IPS DF 6.9 (cell line): ENCODE measurements around the gene NELL2.
"Not testable (repeated sequence)": the region's sequence is repeated elsewhere in the genome, so short reads cannot be mapped to it uniquely, and the experiment has no call there.

Experiments
- DNase-seq: peaks from one replicate; pipeline ENCODE4 v3.0.0-alpha.2; 2013; ENCODE audit warnings: low read depth, low spot score
- H3K27ac ChIP-seq: one replicate; pipeline ENCODE4 v1.5.1; 2013; ENCODE audit warnings: low read length, control low read depth
- H3K27me3 ChIP-seq: 2 replicates; pipeline ENCODE4 v1.6.1; 2013; ENCODE audit warnings: mild to moderate bottlenecking, low read length; ENCODE audit not compliant: control insufficient read depth, insufficient read depth
- H3K36me3 ChIP-seq: 2 replicates; pipeline ENCODE4 v1.6.1; 2013; ENCODE audit warnings: low read length; ENCODE audit not compliant: control insufficient read depth, insufficient read depth
- H3K4me1 ChIP-seq: 2 replicates; pipeline ENCODE4 v1.6.1; 2013; ENCODE audit warnings: low read length; ENCODE audit not compliant: control insufficient read depth, insufficient read depth
- H3K4me3 ChIP-seq: 2 replicates; pipeline ENCODE4 v1.5.1; 2013; ENCODE audit warnings: mild to moderate bottlenecking, low read length
- H3K9me3 ChIP-seq: 2 replicates; pipeline ENCODE4 v1.6.1; 2013; ENCODE audit warnings: low read length, inconsistent platforms; ENCODE audit not compliant: control insufficient read depth, insufficient read depth
- WGBS: extraction: QIAGEN DNeasy Blood & Tissue Kit; methylation state at CpG from one replicate; pipeline ENCODE4 v1.1.7; 2013; ENCODE audit warnings: mixed read lengths, missing lambda C conversion rate; ENCODE audit not compliant: insufficient read length, insufficient coverage; 5-methylcytosine and 5-hydroxymethylcytosine counted together

The NELL2 gene

DNA sequence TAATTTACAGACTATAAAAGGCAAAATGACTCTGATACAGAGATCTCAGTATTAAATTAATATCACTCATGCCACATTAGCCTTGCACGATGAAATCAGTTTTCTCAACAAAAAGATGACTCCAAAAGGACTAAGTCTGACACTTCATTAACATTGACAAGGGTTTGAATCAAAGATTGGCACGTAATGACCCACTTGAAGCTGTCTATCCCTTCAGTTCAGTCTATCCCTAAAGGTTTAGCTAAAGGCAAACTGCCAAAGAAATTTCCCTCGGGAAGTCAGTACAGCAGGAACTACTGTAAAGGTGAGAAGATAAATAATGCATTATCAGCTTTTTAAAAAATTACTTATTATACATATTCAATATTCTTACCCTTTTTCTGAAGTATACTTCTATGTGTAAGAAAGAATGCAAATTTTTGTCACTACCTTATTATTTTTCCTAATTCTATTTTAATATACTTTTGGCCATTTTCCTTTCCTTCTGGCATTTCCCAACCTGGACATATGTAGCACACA, 127.1 kb downstream of the NELL2 start:
- no peaks in the 10 kb centered on the region for H3K27me3 ChIP-seq
- no peak overlapping the region for H3K4me3 ChIP-seq
- H3K27ac ChIP-seq: no peak overlapping the region
- H3K36me3 ChIP-seq: no peaks in the 10 kb centered on the region
- no peak for DNase-seq
- no CpG with 5 or more reads among the region's 3 CpGs for WGBS
- no peaks in the 10 kb centered on the region for H3K9me3 ChIP-seq
- no peaks in the 10 kb centered on the region for H3K4me1 ChIP-seq

DNA sequence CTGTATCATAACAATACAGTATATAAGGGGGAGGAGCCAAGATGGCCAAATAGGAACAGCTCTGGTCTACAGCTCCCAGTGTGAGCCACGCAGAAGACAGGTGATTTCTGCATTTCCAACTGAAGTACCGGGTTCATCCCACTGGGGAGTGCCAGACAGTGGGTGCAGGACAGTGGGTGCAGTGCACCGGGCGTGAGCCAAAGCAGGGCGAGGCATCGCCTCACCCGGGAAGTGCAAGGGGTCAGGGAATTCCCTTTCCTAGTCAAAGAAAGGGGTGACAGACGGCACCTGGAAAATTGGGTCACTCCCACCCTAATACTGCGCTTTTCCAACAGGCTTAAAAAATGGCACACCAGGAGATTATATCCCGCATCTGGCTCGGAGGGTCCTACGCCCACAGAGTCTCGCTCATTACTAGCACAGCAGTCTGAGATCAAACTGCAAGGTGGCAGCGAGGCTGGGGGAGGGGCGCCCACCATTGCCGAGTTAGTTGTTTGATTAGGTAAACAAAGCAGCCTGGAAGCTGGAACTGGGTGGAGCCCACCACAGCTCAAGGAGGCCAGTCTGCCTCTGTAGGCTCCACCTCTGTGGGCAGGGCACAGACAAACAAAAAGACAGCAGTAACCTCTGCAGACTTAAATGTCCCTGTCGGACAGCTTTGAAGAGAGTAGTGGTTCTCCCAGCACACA, 134.7 kb downstream of the NELL2 start:
- DNase-seq, H3K27me3 ChIP-seq, H3K4me1 ChIP-seq, H3K27ac ChIP-seq, H3K9me3 ChIP-seq, H3K36me3 ChIP-seq, H3K4me3 ChIP-seq: not testable (repeated sequence)
- no CpG with 5 or more reads among the region's 17 CpGs for WGBS

DNA sequence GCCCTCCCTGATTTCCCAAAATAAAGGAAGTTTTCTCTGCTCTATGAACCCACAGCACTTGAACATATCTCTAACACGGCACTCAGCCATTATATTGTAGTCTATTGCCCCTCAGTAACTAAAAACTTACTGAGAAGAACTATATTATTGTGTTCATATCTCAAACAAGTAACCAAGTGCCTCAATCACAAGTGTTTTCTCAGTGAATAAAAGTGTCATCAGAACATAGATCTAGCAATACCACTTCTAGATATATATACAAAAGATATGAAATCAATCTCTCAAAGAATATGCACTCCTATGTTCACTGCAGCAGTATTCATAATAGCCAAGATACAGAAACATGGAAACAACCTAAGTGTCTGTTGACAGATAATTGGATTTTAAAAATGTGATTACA, 138.1 kb downstream of the NELL2 start:
- Histone ChIP-seq H3K27me3 (no peaks in the 10 kb centered on the region), H3K9me3 (no peaks in the 10 kb centered on the region), H3K36me3 (no peaks in the 10 kb centered on the region), H3K4me1 (no peaks in the 10 kb centered on the region), H3K4me3 (no peak overlapping the region), H3K27ac (no peak overlapping the region)
- DNase-seq: no peak
- whole genome bisulfite sequencing: no CpG with 5 or more reads among the region's 1 CpG

DNA sequence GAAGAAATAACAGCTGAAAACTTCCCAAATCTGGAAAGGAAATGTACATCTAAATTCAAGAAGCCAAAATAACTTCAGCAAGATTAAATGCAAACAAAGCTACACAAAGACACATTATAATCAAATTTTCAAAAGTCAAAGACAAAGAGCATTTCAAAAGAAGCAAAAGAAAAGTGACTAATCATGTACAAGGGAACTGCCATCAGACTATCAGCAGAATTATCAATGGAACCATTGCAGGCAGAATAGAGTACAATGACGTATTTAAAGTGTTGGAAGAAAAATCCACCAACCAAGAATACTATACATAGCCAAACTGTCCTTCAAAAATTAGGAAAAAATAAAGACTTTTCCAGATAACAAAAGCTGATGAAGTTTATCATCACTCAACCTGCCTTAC, 147.5 kb downstream of the NELL2 start:
- WGBS: no CpG with 5 or more reads among the region's 1 CpG
- no peak for DNase-seq
- H3K27ac ChIP-seq: no peak overlapping the region
- no peaks in the 10 kb centered on the region for H3K27me3 ChIP-seq
- no peaks in the 10 kb centered on the region for H3K36me3 ChIP-seq
- H3K9me3 ChIP-seq: peaks cover 2% of the 10 kb centered on the region; the same call in 1 of the 2 replicates
- H3K4me1 ChIP-seq: no peaks in the 10 kb centered on the region
- no peak overlapping the region for H3K4me3 ChIP-seq

DNA sequence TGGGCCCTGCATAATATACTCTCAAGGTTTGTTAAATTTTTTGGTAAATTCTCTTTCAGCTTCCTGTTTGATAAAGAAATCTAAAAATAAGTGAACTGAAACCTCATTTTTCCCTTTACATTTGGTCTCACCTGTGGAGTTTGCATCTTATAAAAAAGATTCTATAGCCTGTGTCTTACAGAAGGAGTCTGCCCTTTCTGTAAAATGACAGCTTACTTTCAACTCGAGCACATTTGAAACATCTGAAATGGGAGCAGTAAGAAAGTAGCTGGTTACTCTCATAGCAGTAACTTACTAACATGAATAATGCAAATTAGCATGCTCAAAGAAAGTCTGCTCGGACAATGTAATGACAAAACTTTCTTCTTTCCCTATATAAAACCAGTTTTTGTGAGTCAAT, 155.8 kb downstream of the NELL2 start:
- DNase-seq: no peak
- Histone ChIP-seq H3K4me1 (no peaks in the 10 kb centered on the region), H3K27me3 (no peaks in the 10 kb centered on the region), H3K27ac (no peak overlapping the region), H3K4me3 (no peak overlapping the region), H3K36me3 (no peaks in the 10 kb centered on the region), H3K9me3 (peaks cover 2% of the 10 kb centered on the region; the same call in 1 of the 2 replicates)
- WGBS: no CpG with 5 or more reads among the region's 2 CpGs

DNA sequence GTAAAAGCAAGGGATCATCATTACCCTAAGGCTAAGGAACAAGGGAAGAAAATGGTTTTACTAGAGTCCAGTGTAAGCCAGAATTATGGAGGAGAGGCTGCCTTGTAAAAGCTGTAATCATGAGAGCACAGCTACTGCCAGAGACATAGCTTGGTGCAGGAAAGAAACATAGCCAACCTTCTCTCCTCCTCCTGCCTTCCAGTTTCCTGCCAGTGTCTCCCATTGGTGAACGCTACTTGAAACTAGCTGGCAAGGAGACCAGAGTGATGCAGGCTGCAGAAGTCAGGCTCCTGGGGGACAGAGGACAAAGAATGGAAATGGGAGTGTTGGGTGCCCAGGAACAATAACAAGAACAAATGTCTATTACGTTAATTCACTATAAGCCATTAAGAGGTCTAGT, 158.5 kb downstream of the NELL2 start:
- WGBS: no CpG with 5 or more reads among the region's 2 CpGs
- no peak overlapping the region for H3K4me3 ChIP-seq
- H3K4me1 ChIP-seq: no peaks in the 10 kb centered on the region
- H3K36me3 ChIP-seq: no peaks in the 10 kb centered on the region
- no peak overlapping the region for H3K27ac ChIP-seq
- no peak for DNase-seq
- H3K27me3 ChIP-seq: no peaks in the 10 kb centered on the region
- H3K9me3 ChIP-seq: no peaks in the 10 kb centered on the region

DNA sequence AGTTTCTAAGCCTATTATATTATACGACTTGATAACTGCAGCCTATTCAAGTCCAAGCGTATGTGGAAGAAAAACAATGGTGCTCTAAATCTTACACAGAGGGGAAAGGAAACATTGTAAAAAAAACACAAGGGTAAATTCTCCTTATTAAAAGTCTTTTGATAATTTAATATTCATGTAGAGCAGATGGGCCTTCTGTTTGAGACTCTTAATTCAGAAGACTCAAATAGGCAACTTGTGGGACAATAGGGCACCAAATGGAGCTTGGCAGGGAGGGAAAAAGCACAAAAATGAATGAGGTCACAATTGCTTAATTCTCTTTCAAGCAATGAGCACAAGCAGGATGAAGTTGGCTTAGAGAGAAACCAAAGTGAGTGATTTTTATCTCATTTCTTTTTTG, 159.4 kb downstream of the NELL2 start:
- no CpG with 5 or more reads among the region's 2 CpGs for WGBS

DNA sequence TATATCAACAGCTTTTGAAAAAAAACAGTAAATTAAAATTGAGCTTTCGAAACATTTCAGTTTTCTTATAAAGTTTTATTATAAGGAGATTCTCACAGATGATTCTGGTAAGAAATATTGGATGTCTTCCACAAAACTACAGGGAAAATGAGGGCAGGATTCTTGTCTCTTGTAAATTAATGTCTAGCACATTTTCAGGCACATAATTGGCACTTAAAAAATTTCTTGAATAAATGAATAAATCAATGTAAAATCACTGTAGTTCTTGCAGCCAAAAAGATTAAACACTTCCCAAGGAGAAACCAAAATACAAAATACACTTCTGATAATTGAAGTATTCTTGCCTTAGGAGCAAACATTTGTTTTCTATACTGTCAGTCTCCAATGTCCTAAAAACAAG, 164.4 kb downstream of the NELL2 start:
- Histone ChIP-seq H3K4me3 (no peak overlapping the region), H3K9me3 (no peaks in the 10 kb centered on the region), H3K27me3 (no peaks in the 10 kb centered on the region), H3K27ac (no peak overlapping the region), H3K4me1 (no peaks in the 10 kb centered on the region), H3K36me3 (no peaks in the 10 kb centered on the region)
- WGBS: no CpG with 5 or more reads among the region's 1 CpG
- no peak for DNase-seq

More for the DNA sequence above, 159.4 kb downstream of the NELL2 start:
- H3K36me3 ChIP-seq: no peaks in the 10 kb centered on the region
- no peaks in the 10 kb centered on the region for H3K4me1 ChIP-seq
- H3K9me3 ChIP-seq: no peaks in the 10 kb centered on the region
- H3K27me3 ChIP-seq: no peaks in the 10 kb centered on the region
- H3K4me3 ChIP-seq: no peak overlapping the region
- DNase-seq: no peak
- H3K27ac ChIP-seq: no peak overlapping the region

DNA sequence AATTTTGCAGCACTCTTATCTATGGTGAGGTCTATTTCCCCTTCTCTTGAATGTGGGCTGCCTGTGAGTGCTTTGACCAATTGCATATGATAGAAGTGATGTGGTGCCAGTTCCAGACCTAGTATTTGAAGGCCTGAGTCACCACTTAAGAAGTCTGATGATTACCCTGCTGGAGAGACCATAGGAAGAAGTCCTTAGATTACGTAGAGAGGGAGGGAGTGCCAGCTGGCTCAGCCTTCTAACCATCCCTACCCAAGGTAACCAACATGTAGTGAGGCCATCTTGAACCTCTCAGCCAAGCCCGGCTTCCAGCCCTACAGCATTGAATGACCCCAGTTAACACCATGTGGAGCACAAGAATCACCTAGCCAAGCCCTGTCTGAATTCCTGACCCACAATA, 166.9 kb downstream of the NELL2 start:
- WGBS: no CpG with 5 or more reads among the region's 2 CpGs
- Histone ChIP-seq H3K27me3 (no peaks in the 10 kb centered on the region), H3K9me3 (no peaks in the 10 kb centered on the region), H3K36me3 (no peaks in the 10 kb centered on the region), H3K4me1 (no peaks in the 10 kb centered on the region), H3K4me3 (no peak overlapping the region), H3K27ac (no peak overlapping the region)
- DNase-seq: no peak

DNA sequence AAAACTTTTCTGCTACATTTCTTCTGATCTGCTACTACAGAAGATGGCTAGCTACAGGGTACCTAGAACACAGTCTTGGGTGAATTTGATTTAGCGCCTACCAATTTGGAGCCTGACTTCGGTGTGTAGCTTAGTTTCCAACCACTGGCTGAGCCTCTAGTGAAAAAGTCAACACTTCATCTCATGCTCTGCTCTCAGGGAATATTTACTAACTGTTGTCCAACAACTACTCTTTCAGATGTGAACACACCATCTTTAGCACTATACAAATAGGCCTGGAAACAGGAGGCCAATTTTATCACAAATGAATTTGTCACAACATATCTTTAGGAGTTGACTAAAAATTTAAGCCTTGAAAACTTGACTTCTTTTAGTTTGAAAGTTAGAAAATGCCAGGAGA, 167.9 kb downstream of the NELL2 start:
- no peaks in the 10 kb centered on the region for H3K4me1 ChIP-seq
- no CpG with 5 or more reads among the region's 2 CpGs for WGBS
- H3K27me3 ChIP-seq: no peaks in the 10 kb centered on the region
- no peaks in the 10 kb centered on the region for H3K9me3 ChIP-seq
- no peak overlapping the region for H3K4me3 ChIP-seq
- no peak overlapping the region for H3K27ac ChIP-seq
- no peaks in the 10 kb centered on the region for H3K36me3 ChIP-seq
- DNase-seq: no peak
